ENCODE results near the gene PDK4.
"Not testable (repeated sequence)": the region's sequence is repeated elsewhere in the genome, so short reads cannot be mapped to it uniquely, and the experiment has no call there.

The PDK4 gene

GRCh38 chr7:95569720-95570119 lies 26.6 kb downstream of the PDK4 start:
- DNase-seq (ENCODE audit: low read depth): no peak

- no peak for DNase-seq (ENCODE audit: low read depth)
Observed at GRCh38 chr7:95560674-95561073, 35.6 kb downstream of the PDK4 start.

GRCh38 chr7:95558864-95559263 lies 37.5 kb downstream of the PDK4 start:
- DNase-seq (ENCODE audit: low read depth): no peak

- no peak for DNase-seq (ENCODE audit: low read depth)
Observed at GRCh38 chr7:95556777-95557176, 39.5 kb downstream of the PDK4 start.

GRCh38 chr7:95553939-95554338 lies 42.4 kb downstream of the PDK4 start:
- peak; percentile 50 for DNase-seq (ENCODE audit: low read depth)

- not testable (repeated sequence) for DNase-seq (ENCODE audit: low read depth)
Observed at GRCh38 chr7:95552010-95552926, 44.0 kb downstream of the PDK4 start.

GRCh38 chr7:95550546-95550945 lies 45.8 kb downstream of the PDK4 start:
- DNase-seq (ENCODE audit: low read depth): peak; percentile 27

GRCh38 chr7:95549818-95550529 lies 46.3 kb downstream of the PDK4 start:
- DNase-seq (ENCODE audit: low read depth): peak; percentile 97

GRCh38 chr7:95547361-95548348 lies 48.7 kb downstream of the PDK4 start:
- no peak for DNase-seq (ENCODE audit: low read depth)

- no peak for DNase-seq (ENCODE audit: low read depth)
Observed at GRCh38 chr7:95546647-95547046, 49.7 kb downstream of the PDK4 start.

GRCh38 chr7:95545673-95546072 lies 50.6 kb downstream of the PDK4 start:
- DNase-seq (ENCODE audit: low read depth): no peak

- peak; percentile 82 for DNase-seq (ENCODE audit: low read depth)
Observed at GRCh38 chr7:95545007-95545615, 51.2 kb downstream of the PDK4 start.

GRCh38 chr7:95544171-95544570 lies 52.1 kb downstream of the PDK4 start:
- DNase-seq (ENCODE audit: low read depth): no peak

GRCh38 chr7:95543312-95543711 lies 53.0 kb downstream of the PDK4 start:
- no peak for DNase-seq (ENCODE audit: low read depth)

- DNase-seq (ENCODE audit: low read depth): no peak
Observed at GRCh38 chr7:95540366-95540765, 56.0 kb downstream of the PDK4 start.

- no peak for DNase-seq (ENCODE audit: low read depth)
Observed at GRCh38 chr7:95539426-95539825, 56.9 kb downstream of the PDK4 start.

GRCh38 chr7:95537468-95537867 lies 58.8 kb downstream of the PDK4 start:
- no peak for DNase-seq (ENCODE audit: low read depth)

- no peak for DNase-seq (ENCODE audit: low read depth)
Observed at GRCh38 chr7:95536656-95537311, 59.5 kb downstream of the PDK4 start.

- DNase-seq (ENCODE audit: low read depth): no peak
Observed at GRCh38 chr7:95535662-95536061, 60.7 kb downstream of the PDK4 start.

- DNase-seq (ENCODE audit: low read depth): no peak
Observed at GRCh38 chr7:95534796-95535195, 61.5 kb downstream of the PDK4 start.
